Fibroblast of pulmonary artery (primary cell): ENCODE measurements around the gene NSD2.

Experiments
- DNase-seq: peaks from one replicate; pipeline ENCODE4 v3.0.0-alpha.2; 2010; ENCODE audit warnings: low read depth
- H3K4me3 ChIP-seq: replicated peaks from 2 replicates; pipeline ENCODE4 v1.5.1; 2011; ENCODE audit warnings: low read depth, mild to moderate bottlenecking, control low read depth, low read length, moderate library complexity
- TF ChIP-seq, protein P1 (sequence below): IDR thresholded peaks from 2 replicates; pipeline ENCODE4 v1.5.1; 2011; ENCODE audit warnings: mild to moderate bottlenecking, control low read depth, low read length, inconsistent platforms; ENCODE audit errors: missing control alignments

The NSD2 gene

GRCh38 chr4:1826531-1827350, 44.5 kb upstream of the NSD2 start:
- TF ChIP-seq, protein P1, sequence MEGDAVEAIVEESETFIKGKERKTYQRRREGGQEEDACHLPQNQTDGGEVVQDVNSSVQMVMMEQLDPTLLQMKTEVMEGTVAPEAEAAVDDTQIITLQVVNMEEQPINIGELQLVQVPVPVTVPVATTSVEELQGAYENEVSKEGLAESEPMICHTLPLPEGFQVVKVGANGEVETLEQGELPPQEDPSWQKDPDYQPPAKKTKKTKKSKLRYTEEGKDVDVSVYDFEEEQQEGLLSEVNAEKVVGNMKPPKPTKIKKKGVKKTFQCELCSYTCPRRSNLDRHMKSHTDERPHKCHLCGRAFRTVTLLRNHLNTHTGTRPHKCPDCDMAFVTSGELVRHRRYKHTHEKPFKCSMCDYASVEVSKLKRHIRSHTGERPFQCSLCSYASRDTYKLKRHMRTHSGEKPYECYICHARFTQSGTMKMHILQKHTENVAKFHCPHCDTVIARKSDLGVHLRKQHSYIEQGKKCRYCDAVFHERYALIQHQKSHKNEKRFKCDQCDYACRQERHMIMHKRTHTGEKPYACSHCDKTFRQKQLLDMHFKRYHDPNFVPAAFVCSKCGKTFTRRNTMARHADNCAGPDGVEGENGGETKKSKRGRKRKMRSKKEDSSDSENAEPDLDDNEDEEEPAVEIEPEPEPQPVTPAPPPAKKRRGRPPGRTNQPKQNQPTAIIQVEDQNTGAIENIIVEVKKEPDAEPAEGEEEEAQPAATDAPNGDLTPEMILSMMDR, result no peak

GRCh38 chr4:1830234-1830633, 41.0 kb upstream of the NSD2 start:
- TF ChIP-seq, protein P1, result no peak
- no peak overlapping the region for H3K4me3 ChIP-seq
- no peak for DNase-seq

More at GRCh38 chr4:1826531-1827350, 44.5 kb upstream of the NSD2 start:
- no peak overlapping the region for H3K4me3 ChIP-seq
- DNase-seq, result no peak

DNA sequence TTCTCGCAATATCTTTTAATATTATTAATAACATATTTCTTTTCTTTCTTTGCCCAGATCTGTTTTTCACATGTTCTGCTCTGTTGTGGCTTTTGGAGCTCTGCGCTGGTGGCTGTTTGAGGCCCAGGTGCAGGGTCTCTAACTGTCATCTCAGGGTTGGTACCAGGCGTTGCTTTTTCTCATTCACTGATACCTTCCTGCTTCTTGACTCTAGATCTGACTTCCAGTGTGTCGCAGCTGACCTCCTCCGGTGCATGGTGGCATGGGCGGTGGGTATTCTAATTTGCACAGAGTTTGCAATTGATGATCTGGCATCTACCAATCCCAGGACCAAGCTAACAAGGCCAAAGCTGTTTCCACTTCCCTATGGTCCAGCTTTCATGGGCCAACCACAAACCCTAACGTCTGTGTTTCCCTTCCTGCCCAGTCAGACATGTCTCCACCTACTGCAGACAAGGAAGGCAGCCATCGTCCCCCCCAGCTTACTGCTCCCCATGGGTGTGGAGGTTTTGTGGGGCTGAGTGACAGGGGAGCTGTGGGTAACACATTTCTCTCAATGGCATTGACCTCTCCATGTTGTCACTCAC, 40.5 kb upstream of the NSD2 start:
- H3K4me3 ChIP-seq, result no peak overlapping the region
- no peak for DNase-seq
- TF ChIP-seq, protein P1, result no peak

DNA sequence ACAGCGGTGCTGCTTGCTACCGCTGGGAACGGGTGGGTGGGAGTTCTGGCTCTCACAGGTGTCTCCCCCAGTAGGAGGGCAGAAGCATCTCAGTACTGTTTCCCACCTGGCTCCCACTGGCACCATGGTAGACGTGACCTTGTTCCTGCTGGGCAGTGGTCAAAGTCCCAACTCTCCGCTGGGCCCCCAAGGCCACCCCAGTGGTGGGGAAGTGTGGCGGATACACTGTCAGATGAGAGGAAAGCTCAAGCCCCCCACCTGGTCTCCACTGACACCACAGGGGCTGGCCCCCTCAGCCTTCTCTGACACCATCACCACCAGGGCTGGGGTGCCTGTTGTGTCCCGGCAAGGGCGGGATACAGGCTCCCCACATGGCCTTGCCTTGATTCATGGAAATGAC, 39.9 kb upstream of the NSD2 start:
- H3K4me3 ChIP-seq, result no peak overlapping the region
- TF ChIP-seq, protein P1, result no peak
- no peak for DNase-seq

- no peak overlapping the region for H3K4me3 ChIP-seq
- no peak for DNase-seq
- TF ChIP-seq, protein P1, result no peak
Observed at GRCh38 chr4:1832690-1833089, 38.5 kb upstream of the NSD2 start.

- TF ChIP-seq, protein P1, result no peak
- DNase-seq, result no peak
Observed at GRCh38 chr4:1833307-1834046, 37.7 kb upstream of the NSD2 start.

More at GRCh38 chr4:1833307-1834046, 37.7 kb upstream of the NSD2 start:
- H3K4me3 ChIP-seq, result no peak overlapping the region
